T-helper 22 cell (primary cell): ENCODE measurements around the gene FA2H.
"Not testable (repeated sequence)": the region's sequence is repeated elsewhere in the genome, so short reads cannot be mapped to it uniquely, and the experiment has no call there.

Experiments used
- DNase-seq: peaks from one replicate; pipeline ENCODE4 v3.0.0-alpha.2; 2020; ENCODE audit warnings: low read depth

FA2H gene, protein sequence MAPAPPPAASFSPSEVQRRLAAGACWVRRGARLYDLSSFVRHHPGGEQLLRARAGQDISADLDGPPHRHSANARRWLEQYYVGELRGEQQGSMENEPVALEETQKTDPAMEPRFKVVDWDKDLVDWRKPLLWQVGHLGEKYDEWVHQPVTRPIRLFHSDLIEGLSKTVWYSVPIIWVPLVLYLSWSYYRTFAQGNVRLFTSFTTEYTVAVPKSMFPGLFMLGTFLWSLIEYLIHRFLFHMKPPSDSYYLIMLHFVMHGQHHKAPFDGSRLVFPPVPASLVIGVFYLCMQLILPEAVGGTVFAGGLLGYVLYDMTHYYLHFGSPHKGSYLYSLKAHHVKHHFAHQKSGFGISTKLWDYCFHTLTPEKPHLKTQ

DNA sequence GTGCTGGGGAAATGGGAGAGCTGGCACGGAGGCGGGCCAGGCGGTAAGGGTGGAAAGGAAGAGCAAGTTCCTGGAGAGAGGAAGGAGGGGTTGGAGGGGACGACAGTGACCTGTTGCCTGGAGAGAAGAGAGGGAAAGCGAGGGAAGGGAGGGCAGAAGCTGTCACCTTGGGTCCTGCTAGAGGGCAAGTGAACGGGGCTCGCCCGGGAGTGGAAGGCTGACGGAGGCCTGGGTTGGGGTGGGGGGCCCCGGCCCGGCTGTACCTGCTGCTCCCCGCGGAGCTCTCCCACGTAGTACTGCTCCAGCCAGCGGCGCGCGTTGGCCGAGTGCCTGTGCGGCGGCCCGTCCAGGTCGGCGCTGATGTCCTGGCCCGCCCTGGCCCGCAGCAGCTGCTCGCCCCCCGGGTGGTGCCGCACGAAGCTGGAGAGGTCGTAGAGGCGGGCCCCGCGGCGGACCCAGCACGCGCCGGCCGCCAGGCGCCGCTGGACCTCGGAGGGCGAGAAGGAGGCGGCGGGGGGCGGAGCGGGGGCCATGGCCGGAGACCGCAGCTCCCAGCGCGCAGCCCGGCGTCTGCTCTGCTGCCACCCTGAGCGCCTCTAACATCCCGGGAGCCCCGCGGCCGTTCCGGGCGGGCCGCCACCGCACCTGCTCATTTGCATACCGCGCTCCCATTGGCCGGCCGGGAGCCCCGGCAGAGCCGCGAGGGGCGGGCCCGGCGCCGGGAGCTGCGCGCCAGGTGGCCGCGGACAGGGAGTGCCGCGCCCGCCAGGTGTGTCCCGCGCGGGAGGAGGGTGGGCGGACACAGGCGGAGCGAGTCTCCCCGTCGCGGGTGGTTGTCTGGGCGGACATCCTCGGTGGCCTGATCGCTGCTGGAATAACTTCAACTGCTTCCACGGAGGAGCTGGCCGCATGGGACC, at the start of gene FA2H:
FA2H (minus strand) TSS at position 598 of the 917 bp plus-strand sequence; CDS start at position 533, 65 bp downstream.
- DNase-seq, result peak; percentile 51

DNA sequence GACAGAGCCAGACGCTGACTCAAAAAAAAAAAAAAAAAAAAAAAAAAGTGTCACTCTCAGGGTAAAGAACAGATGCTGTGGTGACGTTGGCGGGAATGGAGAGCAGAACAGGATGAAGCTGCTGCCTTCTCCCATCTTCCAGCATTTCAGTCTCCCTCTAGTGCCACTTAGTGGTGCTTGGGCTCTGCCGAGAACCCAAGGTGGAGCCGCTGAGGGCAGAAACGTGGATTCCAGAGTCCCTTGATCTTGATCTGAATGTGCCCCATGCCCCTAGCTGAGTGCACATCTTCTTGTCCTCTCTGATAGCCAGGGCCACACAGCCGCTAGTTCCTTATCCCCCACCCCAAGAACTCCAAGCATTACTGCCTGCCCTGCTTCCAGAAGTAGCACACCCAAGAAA, 43.2 kb upstream of the FA2H start:
- no peak for DNase-seq

DNA sequence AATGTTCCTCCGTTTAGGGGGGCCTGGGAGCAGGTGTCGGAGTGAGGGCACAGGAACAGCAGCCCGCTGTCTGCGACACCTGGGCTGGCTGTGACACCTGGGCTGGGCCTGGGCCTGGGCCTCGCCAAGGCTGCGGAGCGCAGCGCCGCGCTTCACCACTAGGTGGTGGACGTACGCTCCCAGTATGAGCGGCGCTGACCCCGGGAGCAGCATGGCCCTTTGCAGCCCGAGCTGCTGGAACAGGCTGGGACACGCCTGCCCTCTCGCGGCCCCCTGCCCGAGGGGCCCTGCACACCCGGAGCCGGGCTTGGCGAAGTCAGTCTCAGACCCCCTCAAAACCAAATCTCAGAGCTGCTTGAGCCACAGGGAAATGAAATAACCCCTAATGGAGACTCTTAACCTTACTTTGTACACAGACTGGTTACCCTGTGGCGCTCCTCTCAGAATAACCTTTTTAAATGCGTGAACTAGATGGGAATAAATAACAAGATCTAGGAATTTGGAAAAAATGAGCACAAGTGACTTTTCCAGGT, 38.6 kb upstream of the FA2H start:
- peak; percentile 23 for DNase-seq

DNA sequence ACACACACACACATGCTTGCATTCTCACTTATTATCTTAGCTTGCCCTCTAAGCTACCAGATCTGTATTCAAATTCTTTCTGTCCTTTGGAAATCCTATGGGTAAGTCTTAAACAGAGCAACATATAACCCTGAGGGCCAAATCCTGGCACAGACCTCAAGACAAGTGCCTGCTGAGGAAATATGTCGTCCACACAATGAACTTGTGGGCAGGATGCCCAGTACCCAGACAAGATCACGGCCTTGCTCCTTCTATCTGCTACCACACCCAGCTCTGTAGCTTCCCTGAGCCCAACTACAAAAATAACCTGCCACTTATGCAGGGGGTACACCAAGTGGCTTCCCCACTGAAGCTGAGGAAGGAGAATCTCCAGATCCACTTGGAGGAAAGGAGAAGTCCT, 37.3 kb upstream of the FA2H start:
- no peak for DNase-seq

DNA sequence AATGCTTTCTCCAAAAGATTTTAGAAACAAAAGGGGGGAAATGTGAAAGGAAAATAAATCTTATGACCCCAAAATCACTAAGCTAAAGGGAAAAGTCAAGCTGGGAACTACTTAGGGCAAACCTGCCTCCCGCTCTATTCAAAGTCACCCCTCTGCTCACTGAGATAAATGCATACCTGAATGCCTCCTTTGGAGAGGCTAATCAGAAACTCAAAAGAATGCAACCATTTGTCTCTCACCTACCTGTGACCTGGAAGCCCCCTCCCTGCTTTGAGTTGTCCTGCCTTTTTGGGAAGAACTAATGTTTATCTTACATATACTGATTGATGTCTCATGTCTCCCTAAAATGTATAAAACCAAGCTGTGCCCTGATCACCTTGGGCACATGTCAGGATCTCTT, 36.6 kb upstream of the FA2H start:
- DNase-seq, result not testable (repeated sequence)

DNA sequence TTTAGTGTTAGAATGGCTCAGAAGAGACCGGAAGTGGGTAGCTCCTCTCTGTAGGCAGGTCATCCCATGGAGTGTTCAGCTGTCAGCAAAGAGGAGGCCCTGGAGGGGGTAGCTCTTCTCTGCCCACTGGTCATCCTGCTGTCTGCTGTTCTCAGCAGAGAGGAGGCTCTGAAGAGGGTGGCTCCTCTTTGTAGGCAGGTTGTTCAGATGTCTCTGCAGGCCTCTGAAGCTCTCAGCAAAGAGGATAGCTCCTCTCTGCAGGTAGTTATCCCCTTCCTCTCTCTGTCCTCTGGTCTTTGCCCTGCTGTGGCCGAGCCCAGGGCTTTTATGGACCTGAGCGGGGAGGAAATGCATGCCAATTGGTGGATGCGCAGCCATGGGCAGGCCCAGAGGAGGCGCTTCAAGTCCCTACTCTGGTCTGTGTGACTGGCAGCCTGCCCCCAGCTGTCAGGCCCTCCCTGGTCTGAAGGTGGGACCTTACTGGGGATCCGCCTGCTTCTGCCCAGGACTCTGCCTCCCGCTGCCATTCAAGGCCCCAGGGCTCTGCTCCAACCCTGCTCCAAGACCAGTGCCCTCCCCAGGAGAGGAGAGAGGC, 32.5 kb upstream of the FA2H start:
- no peak for DNase-seq

DNA sequence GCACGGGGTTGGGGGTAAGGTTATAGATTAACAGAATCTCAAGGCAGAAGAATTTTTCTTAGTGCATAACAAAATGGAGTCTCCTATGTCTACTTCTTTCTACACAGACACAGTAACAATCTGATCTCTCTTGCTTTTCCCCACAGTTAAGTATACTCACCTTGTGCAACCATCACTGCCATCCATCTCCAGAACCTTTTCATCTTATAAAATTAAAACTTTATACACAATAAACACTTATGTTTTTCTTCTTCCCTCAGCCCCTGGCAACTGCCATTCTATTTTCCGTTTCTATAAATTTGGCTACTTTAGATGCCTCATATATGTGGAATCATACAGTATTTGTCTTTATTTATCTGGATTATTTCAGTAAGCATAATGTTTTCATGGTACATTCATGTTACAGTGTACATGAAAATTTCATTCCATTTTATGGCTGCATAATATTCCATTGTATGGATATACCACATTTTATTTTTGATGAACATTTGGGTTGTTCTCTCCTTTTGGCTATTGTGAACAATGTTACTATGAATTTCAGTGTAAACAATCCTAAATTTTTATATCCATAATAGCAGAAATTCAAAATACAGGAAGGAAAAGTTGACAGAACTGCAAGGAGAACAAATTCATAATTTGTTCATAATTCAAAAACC, 25.7 kb upstream of the FA2H start:
- no peak for DNase-seq

DNA sequence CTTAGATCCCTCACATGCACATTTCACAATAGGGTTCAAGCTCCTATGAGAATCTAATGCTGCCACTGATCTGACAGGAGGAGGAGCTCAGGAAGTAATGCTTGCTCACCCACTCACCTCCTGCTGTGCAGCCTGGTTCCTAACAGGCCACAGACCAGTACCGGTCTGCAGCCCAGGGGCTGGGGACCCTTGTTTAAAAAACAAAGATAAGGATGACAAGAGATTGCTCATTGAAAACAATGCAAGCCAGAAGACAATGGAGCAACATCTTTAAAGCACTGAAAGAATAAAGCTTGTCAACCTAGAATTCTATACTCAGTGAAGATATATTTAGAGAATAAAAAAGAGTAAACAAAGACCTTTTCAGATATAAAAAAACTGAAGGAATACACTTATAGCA, 22.8 kb upstream of the FA2H start:
- DNase-seq, result no peak

DNA sequence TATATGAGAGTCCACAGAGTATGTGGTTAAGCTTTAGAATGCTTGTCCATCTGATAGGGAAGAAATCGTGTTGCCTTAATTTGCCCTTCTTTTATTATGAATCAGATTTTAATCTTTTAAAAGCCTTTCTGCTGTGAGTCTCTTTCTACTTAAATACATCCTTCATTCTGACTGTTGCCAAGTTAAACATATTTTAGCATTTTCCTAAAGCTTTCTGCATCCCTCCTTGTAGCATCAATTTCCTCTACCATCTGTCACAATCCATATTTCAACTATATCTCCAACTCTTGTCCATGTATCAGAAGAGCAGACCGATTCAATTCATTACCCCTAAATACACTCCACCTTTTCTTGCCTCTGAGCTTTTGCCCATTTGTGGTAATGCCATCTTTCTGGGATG, 20.5 kb upstream of the FA2H start:
- DNase-seq, result no peak

DNA sequence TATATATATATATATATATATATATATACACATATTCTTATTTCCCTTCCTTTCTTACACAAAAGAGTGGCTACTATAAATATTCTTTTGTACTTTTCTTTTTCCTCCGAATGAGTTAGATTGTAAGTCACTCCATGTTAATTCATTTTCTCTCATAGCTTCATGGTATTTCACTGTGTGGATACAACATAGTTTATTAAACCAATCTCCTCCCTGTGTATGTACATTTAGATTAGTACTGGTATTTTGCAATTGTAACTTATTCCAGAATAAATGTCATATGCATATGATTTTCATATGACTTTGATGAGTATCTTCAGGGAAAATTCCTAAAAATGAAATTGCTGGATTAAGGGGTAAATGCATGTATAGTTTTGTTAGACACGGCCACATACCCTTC, 20.0 kb upstream of the FA2H start:
- DNase-seq, result no peak

DNA sequence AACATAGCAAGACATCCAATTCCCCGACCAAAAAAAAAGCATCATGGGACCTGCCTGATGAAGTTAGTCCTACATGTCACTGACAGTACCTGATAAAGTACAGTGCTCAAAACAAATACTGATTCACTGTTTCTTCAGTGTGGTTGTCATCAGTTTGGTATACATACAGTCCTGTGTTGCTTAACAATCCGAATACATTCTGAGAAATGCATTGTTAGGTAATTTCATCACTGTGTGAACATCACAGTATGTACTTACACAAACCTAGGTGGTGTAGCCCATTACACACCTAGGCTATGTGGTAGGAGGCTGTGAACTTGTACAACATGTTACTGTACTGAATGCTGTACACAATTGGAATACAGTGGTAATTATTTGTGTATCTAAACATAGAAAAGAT, 19.0 kb upstream of the FA2H start:
- no peak for DNase-seq

DNA sequence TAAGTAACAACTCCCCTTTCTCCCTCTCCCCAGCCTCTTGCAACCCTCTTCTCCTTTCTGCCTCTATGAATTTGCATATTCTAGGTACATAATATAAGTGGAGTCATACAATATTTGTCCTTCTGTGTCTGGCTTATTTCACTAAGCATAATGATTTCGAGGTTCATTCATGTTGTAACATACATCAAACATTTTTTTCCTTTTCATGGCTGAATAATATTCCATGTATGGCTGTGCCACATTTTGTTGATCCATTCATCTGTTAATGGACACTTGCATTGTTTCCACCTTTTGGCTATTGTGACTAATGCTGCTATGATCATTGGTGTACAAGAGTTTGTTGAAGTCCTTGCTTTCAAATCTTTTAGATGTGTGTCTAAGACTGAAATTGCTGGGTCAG, 17.6 kb upstream of the FA2H start:
- no peak for DNase-seq

DNA sequence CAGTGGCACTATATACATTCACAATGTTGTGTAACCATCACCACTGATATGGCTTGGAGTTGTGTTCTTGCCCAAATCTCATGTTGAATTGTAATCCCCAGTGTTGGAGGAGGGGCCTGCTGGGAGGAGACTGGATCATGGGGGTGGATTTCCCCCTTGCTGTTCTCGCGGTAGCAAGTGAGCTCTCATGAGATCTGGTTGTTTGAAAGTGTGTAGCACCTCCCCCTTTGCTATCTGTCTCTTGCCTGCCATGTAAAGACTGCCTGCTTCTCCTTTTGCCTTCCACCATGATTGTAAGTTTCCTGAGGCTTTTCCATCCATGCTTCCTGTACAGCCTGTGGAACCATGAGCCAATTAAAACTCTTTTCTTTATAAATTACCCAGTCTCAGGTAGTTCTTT, 17.1 kb upstream of the FA2H start:
- not testable (repeated sequence) for DNase-seq

DNA sequence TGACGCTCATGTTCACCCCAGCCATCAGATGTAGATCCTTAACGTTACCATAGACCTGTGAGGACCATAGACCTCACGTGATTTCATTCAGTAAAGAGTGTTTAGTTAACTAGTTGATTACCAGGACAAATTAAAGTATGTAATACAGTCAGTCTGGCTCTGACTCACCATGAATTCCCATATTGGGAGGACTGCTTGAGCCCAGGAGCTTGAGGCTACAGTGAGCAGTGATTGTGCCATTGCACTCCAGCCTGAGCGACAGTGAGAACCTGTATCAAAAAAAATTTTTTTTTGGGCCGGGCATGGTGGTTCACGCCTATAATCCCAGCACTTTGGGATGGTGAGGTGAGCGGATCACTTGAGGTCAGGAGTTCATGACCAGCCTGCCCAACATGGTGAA, 13.5 kb upstream of the FA2H start:
- DNase-seq, result no peak

DNA sequence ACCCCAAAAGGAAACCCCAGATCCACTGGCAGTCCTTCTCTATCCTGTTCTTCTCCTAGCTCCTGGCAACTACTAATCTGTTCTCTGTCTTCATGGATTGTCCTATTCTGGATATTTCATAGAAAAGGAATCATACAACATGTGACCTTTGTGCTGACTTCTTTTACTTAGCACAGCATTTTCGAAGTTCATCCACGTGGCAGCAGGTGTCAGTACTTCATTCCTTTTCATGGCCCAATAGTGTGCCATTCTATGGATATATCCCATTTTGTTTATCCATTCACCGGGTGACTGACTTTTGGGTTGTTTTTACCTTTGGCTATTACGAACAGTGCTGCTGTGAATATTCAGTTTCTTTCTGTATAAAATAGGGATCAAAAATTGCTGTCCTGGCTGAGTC, 10.4 kb upstream of the FA2H start:
- no peak for DNase-seq

DNA sequence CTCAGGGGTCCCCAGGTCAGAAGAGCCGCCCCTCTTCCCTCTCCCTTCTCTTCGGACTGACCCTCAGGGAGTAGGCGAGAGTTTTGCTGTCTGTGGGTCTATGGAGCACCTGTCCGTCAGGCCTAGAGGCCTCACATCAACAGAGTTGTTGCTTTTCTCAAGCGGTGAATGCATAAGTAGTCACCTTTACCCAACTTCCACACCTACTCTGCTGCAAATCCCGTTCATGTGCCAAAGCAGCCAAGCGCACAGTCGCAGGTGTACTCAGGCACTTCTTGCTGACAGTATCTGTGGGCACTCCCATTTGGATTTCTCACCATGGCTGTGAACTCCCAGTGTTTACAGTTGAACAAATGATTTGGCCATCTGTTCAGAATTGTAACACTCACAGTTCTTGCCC, 4.0 kb upstream of the FA2H start:
- DNase-seq, result no peak

DNA sequence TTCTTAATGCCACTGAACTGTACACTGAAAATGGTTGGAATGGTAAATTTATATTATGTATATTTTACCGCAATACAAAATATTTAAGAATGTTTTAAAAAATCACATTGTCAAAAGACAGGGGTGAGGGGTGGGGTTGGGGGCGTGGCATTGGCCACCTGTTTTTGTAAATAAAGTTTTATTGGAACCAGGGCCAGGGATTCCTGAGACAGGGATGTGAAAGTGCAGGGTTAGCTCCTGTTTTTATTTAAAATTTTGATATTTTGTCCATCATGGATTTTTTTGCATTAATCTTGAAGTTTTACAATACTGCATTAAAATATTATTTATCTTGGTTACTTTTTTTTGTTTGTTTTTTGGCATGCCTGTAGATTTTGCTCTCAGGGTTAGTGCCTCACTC, 2.3 kb upstream of the FA2H start:
- DNase-seq, result no peak

DNA sequence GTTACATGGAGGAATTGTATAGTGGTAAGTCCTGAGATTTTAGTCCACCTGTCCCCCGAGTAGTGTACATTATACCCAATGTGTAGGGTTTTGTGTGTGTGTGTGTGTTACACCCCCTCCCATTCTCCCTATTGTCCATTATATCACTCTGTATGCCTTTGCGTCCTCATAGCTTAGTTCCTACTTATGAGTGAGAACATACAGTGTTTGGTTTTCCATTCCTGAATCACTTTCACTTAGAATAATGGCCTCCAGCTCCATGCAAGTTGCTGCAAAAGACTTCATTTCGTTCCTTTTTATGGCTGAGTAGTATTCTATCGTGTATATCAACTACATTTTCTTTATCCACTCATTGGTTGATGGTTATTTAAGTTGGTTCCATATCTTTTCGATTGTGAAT, 635 bp upstream of the FA2H start:
- DNase-seq, result no peak

DNA sequence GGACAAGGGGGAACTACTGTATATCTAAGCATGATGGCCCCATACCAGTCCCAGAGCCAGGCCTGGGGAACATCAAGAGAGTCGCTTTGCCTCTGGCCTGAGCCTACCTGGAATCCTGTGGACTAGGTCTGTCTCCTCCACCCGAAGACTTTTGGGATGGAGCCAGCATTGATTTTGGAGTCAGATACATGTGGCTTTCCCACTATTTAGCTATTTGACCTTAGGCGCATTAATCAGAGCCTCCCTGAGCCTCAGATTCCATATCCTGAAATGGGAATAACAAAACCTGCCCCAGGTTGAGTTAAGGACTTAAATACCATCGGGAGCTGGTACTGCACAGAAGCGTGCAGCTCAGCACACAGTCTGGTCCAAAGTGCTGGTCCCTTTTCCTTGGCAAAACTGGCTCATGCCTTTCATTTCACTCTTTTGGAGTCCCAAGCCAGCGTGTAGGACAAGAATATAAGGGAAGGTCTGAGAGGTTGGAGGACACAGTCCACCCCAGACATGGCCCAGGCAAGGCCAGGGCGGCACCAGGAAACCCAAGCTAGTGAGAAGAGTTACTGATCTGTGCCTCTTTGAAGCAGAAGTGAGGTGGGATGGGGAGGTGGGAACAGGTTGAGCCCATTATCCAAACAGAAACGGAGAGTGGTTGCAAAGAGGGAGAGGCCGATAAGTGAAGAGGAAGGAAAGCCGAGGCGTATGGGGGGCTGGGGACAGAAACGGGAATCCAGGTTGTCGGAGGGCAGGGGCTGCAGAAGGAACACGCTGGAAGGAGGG, 986 bp downstream of the FA2H start:
- DNase-seq, result no peak

DNA sequence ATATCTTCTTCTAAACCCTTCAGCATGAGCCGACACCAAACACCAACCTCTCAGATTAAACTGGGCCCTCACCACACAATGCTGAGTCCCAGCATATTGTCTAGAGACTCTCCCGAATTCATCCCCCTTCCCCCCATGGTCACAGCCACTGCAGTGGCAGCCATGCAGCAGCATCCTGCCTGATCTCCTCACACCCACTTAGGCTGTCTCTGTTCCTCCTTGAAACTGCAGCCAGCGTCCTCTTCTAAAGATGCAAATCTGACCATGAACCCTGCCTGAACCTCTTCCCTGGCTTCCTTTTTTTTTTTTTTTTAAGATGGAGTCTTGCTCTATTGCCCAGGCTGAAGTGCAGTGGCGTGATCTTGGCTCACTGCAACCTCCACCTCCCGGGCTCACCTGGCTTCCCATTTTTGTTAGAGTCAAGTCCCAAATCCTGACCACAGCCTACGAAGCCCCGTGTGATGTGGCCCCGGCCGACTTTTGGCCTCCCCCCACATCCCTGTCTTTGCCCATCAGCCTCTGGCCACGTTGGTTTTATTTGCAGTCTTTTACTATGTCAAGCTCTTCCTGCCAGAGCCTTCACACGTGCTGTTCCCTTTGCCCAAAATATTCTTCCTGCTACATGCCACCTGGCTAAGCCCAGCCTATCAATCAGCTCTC, 2.8 kb downstream of the FA2H start:
- no peak for DNase-seq
